Measurements from ENCODE around the gene ZHX3.

DNA sequence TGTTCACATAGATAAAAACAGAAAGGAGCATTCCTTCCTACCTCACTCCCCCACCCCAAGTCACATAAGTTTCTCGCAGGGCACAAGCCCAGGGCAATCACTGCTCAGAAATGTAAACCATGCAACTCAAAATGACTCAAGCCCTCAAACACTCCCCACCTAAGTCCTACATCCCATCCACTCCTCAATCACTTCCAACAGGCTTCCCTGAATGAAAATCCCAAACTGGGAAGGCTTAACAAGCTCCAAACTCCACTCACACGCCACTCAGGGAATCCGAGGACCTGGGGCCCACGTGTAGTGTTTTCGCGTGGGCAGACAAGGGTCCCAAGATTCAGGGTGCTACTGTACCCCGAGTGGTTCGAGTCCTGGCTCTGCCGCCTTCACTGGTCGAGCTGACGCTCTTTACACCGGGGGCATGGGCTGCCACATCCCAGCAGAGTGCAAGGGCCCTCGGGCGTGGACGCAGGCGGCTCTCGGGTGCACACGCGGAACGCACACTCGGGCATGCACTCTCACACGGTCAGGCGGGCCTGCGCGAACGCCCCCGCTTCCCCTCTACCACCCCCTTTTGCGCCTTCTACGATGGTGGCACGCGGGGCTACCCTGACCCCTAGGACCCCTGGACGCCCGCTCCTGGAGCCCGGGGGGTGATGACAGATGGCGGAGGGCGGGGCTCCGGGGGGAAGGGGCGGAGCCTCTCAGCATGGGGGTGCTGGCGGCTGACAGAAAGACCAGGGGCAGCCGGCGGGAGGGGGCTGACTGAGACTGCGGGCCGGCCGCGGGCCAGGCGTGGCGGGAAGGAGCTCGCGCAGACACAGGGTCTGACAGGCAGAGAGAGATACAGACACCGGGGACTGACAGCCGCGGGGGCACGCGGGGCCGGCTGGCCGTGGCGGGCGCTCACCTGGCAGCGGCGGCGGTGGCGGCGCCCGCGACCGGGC, 657 bp downstream of the ZHX3 start:
- TF ChIP-seq, protein P1, sequence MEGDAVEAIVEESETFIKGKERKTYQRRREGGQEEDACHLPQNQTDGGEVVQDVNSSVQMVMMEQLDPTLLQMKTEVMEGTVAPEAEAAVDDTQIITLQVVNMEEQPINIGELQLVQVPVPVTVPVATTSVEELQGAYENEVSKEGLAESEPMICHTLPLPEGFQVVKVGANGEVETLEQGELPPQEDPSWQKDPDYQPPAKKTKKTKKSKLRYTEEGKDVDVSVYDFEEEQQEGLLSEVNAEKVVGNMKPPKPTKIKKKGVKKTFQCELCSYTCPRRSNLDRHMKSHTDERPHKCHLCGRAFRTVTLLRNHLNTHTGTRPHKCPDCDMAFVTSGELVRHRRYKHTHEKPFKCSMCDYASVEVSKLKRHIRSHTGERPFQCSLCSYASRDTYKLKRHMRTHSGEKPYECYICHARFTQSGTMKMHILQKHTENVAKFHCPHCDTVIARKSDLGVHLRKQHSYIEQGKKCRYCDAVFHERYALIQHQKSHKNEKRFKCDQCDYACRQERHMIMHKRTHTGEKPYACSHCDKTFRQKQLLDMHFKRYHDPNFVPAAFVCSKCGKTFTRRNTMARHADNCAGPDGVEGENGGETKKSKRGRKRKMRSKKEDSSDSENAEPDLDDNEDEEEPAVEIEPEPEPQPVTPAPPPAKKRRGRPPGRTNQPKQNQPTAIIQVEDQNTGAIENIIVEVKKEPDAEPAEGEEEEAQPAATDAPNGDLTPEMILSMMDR (IDR thresholded peaks at IDR 0.05 in 4 of 5, conservative IDR thresholded peaks at IDR 0.05 in 1 of 5) = no peak
- TF ChIP-seq POLR2A (IDR thresholded peaks at IDR 0.05) = no peak
